Measurements from ENCODE around the gene UBE2QL1. TPM values are rescaled to one million over a fixed set of nuclear protein-coding genes. Genes with fewer than 3 reads are reported as not detected.

Gene UBE2QL1
- total and polyA plus RNA-seq, 5 experiments from 2014 or later, result not detected

- ATAC-seq (no peak), DNase-seq (no peak)
- peaks cover 0 to 3% (median 0%) of the 10 kb centered on the region in 9 donors for H3K9me3 Mint-ChIP-seq
- H3K4me3 Mint-ChIP-seq, result no peak overlapping the region
- peaks cover 55 to 89% (median 65%) of the 10 kb centered on the region in 5 donors for H3K27me3 Mint-ChIP-seq
- H3K27ac Mint-ChIP-seq, result no peak overlapping the region
- POLR2A ChIA-PET, result no interaction called here
- peaks cover 8 to 16% (median 13%) of the 10 kb centered on the region in 4 donors for H3K4me1 Mint-ChIP-seq
- H3K36me3 Mint-ChIP-seq, result no peaks in the 10 kb centered on the region
Observed at GRCh38 chr5:6452622-6453504, 4.2 kb downstream of the UBE2QL1 start.

GRCh38 chr5:6453937-6454560, 5.4 kb downstream of the UBE2QL1 start:
- Mint-ChIP-seq H3K36me3 (no peaks in the 10 kb centered on the region), H3K4me3 (no peak overlapping the region), H3K27me3 (peaks cover 56 to 87% (median 66%) of the 10 kb centered on the region in 5 donors), H3K27ac (no peak overlapping the region), H3K9me3 (peaks cover 0 to 3% (median 0%) of the 10 kb centered on the region in 9 donors), H3K4me1 (peaks cover 8 to 13% (median 12%) of the 10 kb centered on the region in 4 donors)
- POLR2A ChIA-PET, result no interaction called here
- ATAC-seq, result no peak
- no peak for DNase-seq

GRCh38 chr5:6454628-6455053, 6.0 kb downstream of the UBE2QL1 start:
- POLR2A ChIA-PET, result interaction anchor here (0.6 kb wide), 1 partner anchor 67 kb away, joined by 3 read pairs; no protein-coding TSS in a partner anchor
- no peak for DNase-seq
- H3K27ac Mint-ChIP-seq, result no peak overlapping the region
- H3K36me3 Mint-ChIP-seq, result no peaks in the 10 kb centered on the region
- peaks cover 0 to 3% (median 0%) of the 10 kb centered on the region in 9 donors for H3K9me3 Mint-ChIP-seq
- ATAC-seq, result no peak
- peaks cover 4 to 10% (median 7%) of the 10 kb centered on the region in 4 donors for H3K4me1 Mint-ChIP-seq
- H3K4me3 Mint-ChIP-seq, result no peak overlapping the region
- peaks cover 51 to 81% (median 62%) of the 10 kb centered on the region in 5 donors for H3K27me3 Mint-ChIP-seq

- POLR2A ChIA-PET, result no interaction called here
- H3K4me1 Mint-ChIP-seq, result peaks cover 0 to 3% (median under 1%) of the 10 kb centered on the region in 4 donors
- peaks cover 44 to 70% (median 54%) of the 10 kb centered on the region in 5 donors for H3K27me3 Mint-ChIP-seq
- peaks cover 0 to 3% (median 0%) of the 10 kb centered on the region in 9 donors for H3K9me3 Mint-ChIP-seq
- H3K36me3 Mint-ChIP-seq, result no peaks in the 10 kb centered on the region
- no peak overlapping the region for H3K4me3 Mint-ChIP-seq
- DNase-seq, result no peak
- no peak for ATAC-seq
- no peak overlapping the region for H3K27ac Mint-ChIP-seq
Observed at GRCh38 chr5:6455571-6456200, 7.0 kb downstream of the UBE2QL1 start.

- DNase-seq (no peak), ATAC-seq (no peak)
- Mint-ChIP-seq H3K9me3 (peaks cover 0 to 3% (median 0%) of the 10 kb centered on the region in 9 donors), H3K27ac (no peak overlapping the region), H3K4me1 (no peaks in the 10 kb centered on the region), H3K4me3 (no peak overlapping the region), H3K36me3 (no peaks in the 10 kb centered on the region), H3K27me3 (peaks cover 35 to 65% (median 42%) of the 10 kb centered on the region in 5 donors)
- POLR2A ChIA-PET, result no interaction called here
Observed at GRCh38 chr5:6456766-6457370, 8.2 kb downstream of the UBE2QL1 start.

- ATAC-seq, result no peak
- peaks cover 34 to 61% (median 41%) of the 10 kb centered on the region in 5 donors for H3K27me3 Mint-ChIP-seq
- no peak for DNase-seq
- H3K4me1 Mint-ChIP-seq, result no peaks in the 10 kb centered on the region
- no peak overlapping the region for H3K4me3 Mint-ChIP-seq
- H3K9me3 Mint-ChIP-seq, result peaks cover 0 to 3% (median 0%) of the 10 kb centered on the region in 9 donors
- no peak overlapping the region for H3K27ac Mint-ChIP-seq
- POLR2A ChIA-PET, result no interaction called here
- no peaks in the 10 kb centered on the region for H3K36me3 Mint-ChIP-seq
Observed at GRCh38 chr5:6457592-6457991, 8.9 kb downstream of the UBE2QL1 start.

GRCh38 chr5:6458833-6459232, 10.2 kb downstream of the UBE2QL1 start:
- Mint-ChIP-seq H3K4me3 (no peak overlapping the region), H3K9me3 (peaks cover 0 to 3% (median 0%) of the 10 kb centered on the region in 9 donors), H3K4me1 (no peaks in the 10 kb centered on the region), H3K36me3 (no peaks in the 10 kb centered on the region), H3K27ac (no peak overlapping the region), H3K27me3 (peaks cover 27 to 50% (median 41%) of the 10 kb centered on the region in 5 donors)
- DNase-seq, result no peak
- POLR2A ChIA-PET, result no interaction called here
- ATAC-seq, result no peak

- POLR2A ChIA-PET, result no interaction called here
- H3K4me3 Mint-ChIP-seq, result no peak overlapping the region
Observed at GRCh38 chr5:6459896-6460295, 11.2 kb downstream of the UBE2QL1 start.

GRCh38 chr5:6461006-6461405, 12.3 kb downstream of the UBE2QL1 start:
- Mint-ChIP-seq H3K4me3 (no peak overlapping the region), H3K4me1 (no peaks in the 10 kb centered on the region), H3K27me3 (peaks cover 14 to 29% (median 23%) of the 10 kb centered on the region in 5 donors), H3K36me3 (no peaks in the 10 kb centered on the region), H3K27ac (no peak overlapping the region), H3K9me3 (no peaks in the 10 kb centered on the region)
- DNase-seq (no peak), ATAC-seq (no peak)
- POLR2A ChIA-PET, result no interaction called here

More at GRCh38 chr5:6459896-6460295, 11.2 kb downstream of the UBE2QL1 start:
- no peaks in the 10 kb centered on the region for H3K9me3 Mint-ChIP-seq
- no peaks in the 10 kb centered on the region for H3K36me3 Mint-ChIP-seq
- no peak for ATAC-seq
- peaks cover 20 to 40% (median 34%) of the 10 kb centered on the region in 5 donors for H3K27me3 Mint-ChIP-seq
- no peaks in the 10 kb centered on the region for H3K4me1 Mint-ChIP-seq
- H3K27ac Mint-ChIP-seq, result no peak overlapping the region
- no peak for DNase-seq

GRCh38 chr5:6461793-6462650, 13.4 kb downstream of the UBE2QL1 start:
- POLR2A ChIA-PET, result interaction anchor here (0.5 kb wide), 1 partner anchor 12 kb away, joined by 3 read pairs; no protein-coding TSS in a partner anchor
- ATAC-seq (no peak), DNase-seq (no peak)
- Mint-ChIP-seq H3K4me1 (no peaks in the 10 kb centered on the region), H3K27me3 (peaks cover 7 to 19% (median 18%) of the 10 kb centered on the region in 5 donors), H3K27ac (peak overlapping the region in 1 of 10 donors; percentile 10), H3K36me3 (no peaks in the 10 kb centered on the region), H3K4me3 (no peak overlapping the region), H3K9me3 (no peaks in the 10 kb centered on the region)

- no peaks in the 10 kb centered on the region for H3K9me3 Mint-ChIP-seq
- H3K27ac Mint-ChIP-seq, result no peak overlapping the region
- H3K4me3 Mint-ChIP-seq, result no peak overlapping the region
- no peaks in the 10 kb centered on the region for H3K36me3 Mint-ChIP-seq
- POLR2A ChIA-PET, result interaction anchor here (0.5 kb wide), 1 partner anchor 13 kb away, joined by 3 read pairs; no protein-coding TSS in a partner anchor
- no peak for DNase-seq
- no peak for ATAC-seq
- H3K27me3 Mint-ChIP-seq, result peaks cover 3 to 18% (median 12%) of the 10 kb centered on the region in 5 donors
- no peaks in the 10 kb centered on the region for H3K4me1 Mint-ChIP-seq
Observed at GRCh38 chr5:6462671-6463070, 14.0 kb downstream of the UBE2QL1 start.
